IPS-11a (cell line): ENCODE data around the gene CXCR6.

Source experiments
- H3K4me3 ChIP-seq: one replicate; pipeline ENCODE4 v1.5.1; 2013; ENCODE audit warnings: low read depth, low read length, control low read depth

CXCR6 gene

GRCh38 chr3:45966950-45967640 is 23.8 kb downstream of the CXCR6 start:
- no peak overlapping the region for H3K4me3 ChIP-seq

DNA sequence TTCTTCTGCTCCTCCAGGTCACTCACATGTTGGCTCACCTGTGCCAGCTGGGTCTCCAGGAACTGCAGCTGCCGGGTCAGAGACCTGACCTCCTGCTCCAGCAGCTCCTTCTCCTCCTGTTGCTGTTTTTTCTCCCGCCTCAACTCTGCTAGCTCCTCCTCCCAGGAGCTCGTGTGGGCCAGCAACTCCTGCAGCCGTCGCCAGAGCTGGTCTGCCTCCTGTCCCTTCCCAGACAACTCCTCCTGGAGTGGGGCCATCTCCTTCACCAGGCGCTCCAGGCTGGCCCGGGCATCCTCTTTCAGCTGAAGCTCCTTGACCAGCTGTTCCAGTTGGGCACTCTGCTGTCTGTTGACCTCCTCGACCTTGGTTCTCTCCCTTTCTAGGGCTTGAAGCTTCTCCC is 24.5 kb downstream of the CXCR6 start:
- H3K4me3 ChIP-seq = no peak overlapping the region

- no peak overlapping the region for H3K4me3 ChIP-seq
These were observed 24.9 kb downstream of the CXCR6 start for GRCh38 chr3:45968149-45968548.

DNA sequence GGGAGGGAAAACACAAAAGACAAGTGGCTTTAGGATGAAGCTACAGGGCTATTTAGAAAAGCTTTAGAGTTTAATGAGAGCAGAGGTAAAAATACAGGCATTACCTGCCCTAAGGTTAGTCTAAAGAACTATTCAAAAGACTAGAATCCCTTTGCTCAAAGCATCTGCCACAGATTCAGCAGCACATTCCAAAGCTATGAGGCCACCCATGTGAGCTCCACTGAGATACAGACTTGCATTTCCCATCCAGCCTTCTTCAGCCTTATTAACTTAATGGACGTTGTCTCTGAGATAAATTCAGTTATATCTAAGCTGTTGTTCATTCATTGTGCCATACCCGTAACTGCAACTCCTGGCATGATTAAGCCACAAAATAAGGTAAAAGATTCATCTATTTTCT is 25.4 kb downstream of the CXCR6 start:
- H3K4me3 ChIP-seq = no peak overlapping the region

DNA sequence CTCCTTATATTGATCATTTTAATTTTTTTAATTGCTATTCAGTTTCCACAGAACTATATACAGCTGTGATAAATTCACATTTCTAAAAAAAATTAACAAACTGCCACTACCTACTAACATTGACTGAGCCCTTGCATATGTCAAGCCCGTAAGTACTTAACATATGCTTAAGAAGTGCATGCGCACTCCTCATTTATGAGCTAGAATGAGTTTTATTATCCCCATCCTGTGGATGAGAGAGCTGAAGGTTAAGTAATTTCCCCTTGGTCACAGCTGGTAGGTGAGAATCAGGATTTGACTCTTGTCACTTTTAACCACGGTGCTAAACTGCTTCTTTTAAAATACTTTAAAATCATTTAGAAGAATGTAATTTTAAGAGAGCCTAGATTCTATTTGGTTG is 25.9 kb downstream of the CXCR6 start:
- no peak overlapping the region for H3K4me3 ChIP-seq

- H3K4me3 ChIP-seq = no peak overlapping the region
These were observed 26.7 kb downstream of the CXCR6 start for GRCh38 chr3:45969953-45970352.

- no peak overlapping the region for H3K4me3 ChIP-seq
These were observed 29.5 kb downstream of the CXCR6 start for GRCh38 chr3:45972534-45973402.

DNA sequence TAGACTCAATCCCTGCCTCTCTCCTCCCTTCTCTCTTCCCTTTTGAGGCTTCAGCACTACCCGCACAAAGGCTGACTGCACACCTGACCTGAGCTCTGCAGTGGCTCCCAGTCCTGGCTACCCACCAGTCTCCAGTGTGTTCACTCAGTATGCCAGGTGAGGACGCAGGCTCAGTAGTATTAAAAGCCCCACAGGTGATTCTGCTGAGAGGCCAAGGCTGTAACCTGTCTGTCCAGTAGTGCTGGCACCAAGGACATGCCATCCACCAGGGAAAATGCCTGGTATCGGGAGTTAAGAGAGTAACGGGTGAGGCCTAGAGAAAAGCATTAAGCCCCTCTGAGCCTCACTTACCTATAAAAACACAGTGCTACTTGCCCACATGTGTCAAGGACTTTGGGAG is 31.4 kb downstream of the CXCR6 start:
- H3K4me3 ChIP-seq = no peak overlapping the region

DNA sequence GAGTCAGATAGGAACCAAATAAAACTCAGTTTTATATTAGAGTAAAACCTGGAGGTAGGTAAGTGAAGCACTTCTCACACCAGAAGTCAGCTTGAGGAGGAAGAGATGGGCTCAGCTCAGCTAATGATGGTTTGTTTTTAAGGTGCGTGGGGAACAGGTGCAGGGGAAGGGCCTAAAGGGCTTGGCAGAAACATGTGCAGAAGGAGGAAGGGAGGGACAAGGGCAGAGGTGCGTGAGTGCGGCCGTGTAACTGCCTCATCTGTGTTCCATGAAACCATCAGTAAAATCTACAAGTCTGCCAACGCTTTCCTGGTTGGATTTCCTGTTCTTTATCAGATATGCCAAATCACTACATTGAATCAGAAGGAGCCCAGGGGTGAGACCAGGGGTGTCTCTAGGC is 32.4 kb downstream of the CXCR6 start:
- no peak overlapping the region for H3K4me3 ChIP-seq

GRCh38 chr3:45976191-45977091 is 33.2 kb downstream of the CXCR6 start:
- H3K4me3 ChIP-seq = no peak overlapping the region

DNA sequence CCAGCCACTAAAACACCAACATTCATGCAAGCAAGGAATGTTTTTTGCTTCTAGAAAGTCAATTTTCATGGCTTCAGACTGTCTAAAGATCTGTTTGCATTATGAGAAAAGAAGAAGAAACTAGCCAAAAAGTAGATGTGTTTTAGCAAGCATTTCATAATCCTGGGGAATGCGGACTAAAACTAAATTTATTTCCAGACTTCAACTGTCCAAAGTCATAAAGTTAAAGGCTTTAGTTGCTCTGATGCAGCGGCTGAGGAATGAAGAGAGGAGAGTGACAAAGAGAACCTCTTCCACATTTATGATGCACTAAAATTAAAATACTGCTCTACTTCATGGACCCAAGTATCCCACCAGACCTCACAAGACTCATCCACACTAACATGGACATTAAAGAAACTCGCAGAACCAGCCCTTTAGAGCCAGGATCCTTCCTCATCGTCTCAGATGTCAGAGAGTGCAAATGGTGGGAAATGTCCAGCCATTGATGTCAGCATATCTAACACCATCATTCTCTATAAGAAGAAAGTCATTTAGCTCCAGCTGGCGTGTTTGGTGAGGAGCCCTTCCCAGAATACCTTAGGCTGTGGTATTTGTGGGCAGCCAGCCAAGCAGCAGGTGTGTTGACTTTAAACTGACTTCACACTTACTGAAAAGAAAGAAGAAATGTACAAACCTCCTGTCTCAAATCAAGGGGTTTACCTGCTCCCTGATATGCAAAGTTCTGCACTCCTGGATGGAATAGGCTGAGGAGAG is 34.9 kb downstream of the CXCR6 start:
- H3K4me3 ChIP-seq = no peak overlapping the region

DNA sequence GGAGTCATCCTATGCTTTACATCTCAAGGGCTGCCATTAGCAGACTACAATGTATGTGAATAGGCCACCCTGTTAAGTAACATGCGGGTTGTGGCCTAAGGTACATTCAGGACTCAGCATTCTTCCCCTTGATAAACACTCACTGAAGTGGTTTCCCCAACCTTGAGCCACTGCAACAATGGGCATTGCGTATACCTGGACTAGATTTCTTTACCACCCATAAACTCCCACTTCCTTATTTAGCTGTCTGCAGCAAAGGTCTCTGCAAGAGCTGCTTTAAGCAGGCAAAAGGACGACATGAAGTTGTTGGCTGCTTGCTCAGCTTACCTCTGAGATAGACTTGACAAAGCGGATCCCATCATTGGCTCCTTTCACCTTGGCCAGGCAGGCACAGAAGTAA is 36.1 kb downstream of the CXCR6 start:
- H3K4me3 ChIP-seq = no peak overlapping the region

DNA sequence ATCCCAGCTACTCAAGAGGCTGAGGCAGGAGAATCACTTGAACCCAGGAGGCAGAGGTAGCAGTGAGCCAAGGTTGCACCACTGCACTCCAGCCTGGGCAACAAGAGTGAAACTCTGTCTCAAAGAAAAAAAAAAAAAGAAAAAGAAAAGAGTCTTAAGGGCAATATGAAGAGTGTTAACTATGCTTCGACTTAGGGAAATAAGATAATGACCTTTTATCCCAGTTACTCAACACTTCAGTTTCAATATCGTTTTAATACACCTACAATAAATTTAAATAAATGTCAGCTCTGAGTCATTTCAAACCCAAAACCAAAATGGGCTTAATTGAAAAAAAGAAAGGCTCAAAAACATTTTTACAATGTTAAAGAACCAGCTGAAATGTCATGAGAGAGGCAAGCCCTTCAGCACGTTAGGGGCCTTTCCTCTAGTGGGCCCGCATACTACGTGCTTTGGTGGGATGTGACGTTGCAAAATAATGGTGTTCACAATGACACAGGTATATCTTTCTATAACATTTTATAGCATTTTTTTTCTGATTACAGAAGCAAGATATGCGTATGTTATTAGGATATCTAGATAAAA is 37.1 kb downstream of the CXCR6 start:
- H3K4me3 ChIP-seq = no peak overlapping the region

DNA sequence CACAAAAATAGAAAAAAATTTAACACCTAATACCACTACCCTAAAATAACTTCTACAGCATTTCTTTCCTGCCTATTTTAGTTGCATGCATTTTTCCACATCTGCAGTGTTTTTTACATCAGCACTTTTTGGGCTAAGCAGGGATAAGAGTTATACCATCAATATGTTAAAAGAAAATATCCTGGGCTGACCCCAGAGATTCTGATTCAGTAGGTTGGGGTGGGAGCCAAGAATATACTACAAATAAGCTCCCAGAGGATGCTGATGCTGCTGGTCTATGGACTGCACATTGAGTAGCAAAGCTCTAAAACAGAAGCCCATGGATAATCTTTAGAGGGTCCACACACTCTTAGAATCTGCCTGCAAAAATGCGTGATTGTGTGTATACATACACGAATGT is 37.6 kb downstream of the CXCR6 start:
- no peak overlapping the region for H3K4me3 ChIP-seq

- H3K4me3 ChIP-seq = no peak overlapping the region
These were observed 38.2 kb downstream of the CXCR6 start for GRCh38 chr3:45981346-45982074.

DNA sequence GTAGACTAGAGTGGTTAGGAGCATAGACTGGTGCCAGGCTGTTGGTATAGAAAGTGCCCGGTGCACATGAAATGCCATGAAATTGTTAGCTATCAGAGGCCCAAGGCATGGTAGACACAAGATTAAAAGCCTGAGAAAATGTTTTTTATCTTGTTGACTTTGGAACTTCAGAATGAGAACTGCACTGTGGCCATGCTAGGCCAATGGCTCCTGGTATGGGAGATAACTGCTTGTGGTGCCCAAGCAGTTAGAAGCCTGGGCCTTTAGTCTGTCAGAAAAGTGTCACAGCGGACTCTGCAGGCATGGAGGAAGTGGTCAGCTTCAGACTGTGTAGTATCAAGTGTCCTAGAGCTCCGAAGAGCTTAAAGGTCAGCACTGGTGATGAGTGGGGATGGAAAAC is 40.5 kb downstream of the CXCR6 start:
- no peak overlapping the region for H3K4me3 ChIP-seq

GRCh38 chr3:45984331-45985312 is 41.4 kb downstream of the CXCR6 start:
- no peak overlapping the region for H3K4me3 ChIP-seq

GRCh38 chr3:45985532-45986302 is 42.5 kb downstream of the CXCR6 start:
- H3K4me3 ChIP-seq = no peak overlapping the region
